ENCODE results near the gene OR10P1.
A peak's percentile ranks its signal among the peaks of the same experiment; 100 is the strongest.

Gene OR10P1

GRCh38 chr12:55651299-55651683 lies 14.6 kb downstream of the OR10P1 start:
- DNase-seq (ENCODE audit: low spot score) (no peak), FAIRE-seq (no peak)

GRCh38 chr12:55652352-55652751 lies 15.7 kb downstream of the OR10P1 start:
- FAIRE-seq (no peak), DNase-seq (ENCODE audit: low spot score) (no peak)

- DNase-seq (ENCODE audit: low spot score) (no peak), FAIRE-seq (no peak)
Observed at GRCh38 chr12:55653031-55653430, 16.3 kb downstream of the OR10P1 start.

GRCh38 chr12:55654511-55655214 lies 18.0 kb downstream of the OR10P1 start:
- FAIRE-seq (no peak), DNase-seq (ENCODE audit: low spot score) (no peak)

- FAIRE-seq (no peak), DNase-seq (ENCODE audit: low spot score) (no peak)
Observed at GRCh38 chr12:55657212-55657611, 20.5 kb downstream of the OR10P1 start.

GRCh38 chr12:55658212-55658611 lies 21.5 kb downstream of the OR10P1 start:
- no peak for DNase-seq (ENCODE audit: low spot score)
- no peak for FAIRE-seq

- DNase-seq (ENCODE audit: low spot score), result no peak
- no peak for FAIRE-seq
Observed at GRCh38 chr12:55658635-55659391, 22.1 kb downstream of the OR10P1 start.

- DNase-seq (ENCODE audit: low spot score), result no peak
Observed at GRCh38 chr12:55659486-55660385, 23.0 kb downstream of the OR10P1 start.

GRCh38 chr12:55663391-55663790 lies 26.7 kb downstream of the OR10P1 start:
- FAIRE-seq (no peak), DNase-seq (ENCODE audit: low spot score) (no peak)

More at GRCh38 chr12:55659486-55660385, 23.0 kb downstream of the OR10P1 start:
- no peak for FAIRE-seq

- FAIRE-seq, result no peak
Observed at GRCh38 chr12:55664826-55665225, 28.1 kb downstream of the OR10P1 start.

GRCh38 chr12:55666508-55666907 lies 29.8 kb downstream of the OR10P1 start:
- no peak for FAIRE-seq
- no peak for DNase-seq (ENCODE audit: low spot score)

More at GRCh38 chr12:55664826-55665225, 28.1 kb downstream of the OR10P1 start:
- no peak for DNase-seq (ENCODE audit: low spot score)

GRCh38 chr12:55670276-55670675 lies 33.6 kb downstream of the OR10P1 start:
- no peak for FAIRE-seq
- DNase-seq (ENCODE audit: low spot score), result no peak

- FAIRE-seq, result no peak
Observed at GRCh38 chr12:55671746-55672145, 35.1 kb downstream of the OR10P1 start.

GRCh38 chr12:55673638-55674037 lies 36.9 kb downstream of the OR10P1 start:
- no peak for FAIRE-seq
- DNase-seq (ENCODE audit: low spot score), result no peak

More at GRCh38 chr12:55671746-55672145, 35.1 kb downstream of the OR10P1 start:
- no peak for DNase-seq (ENCODE audit: low spot score)

- no peak for FAIRE-seq
- DNase-seq (ENCODE audit: low spot score), result no peak
Observed at GRCh38 chr12:55675666-55676065, 39.0 kb downstream of the OR10P1 start.

- DNase-seq (ENCODE audit: low spot score) (no peak), FAIRE-seq (no peak)
Observed at GRCh38 chr12:55676707-55677106, 40.0 kb downstream of the OR10P1 start.

- FAIRE-seq, result no peak
- no peak for DNase-seq (ENCODE audit: low spot score)
Observed at GRCh38 chr12:55679691-55680090, 43.0 kb downstream of the OR10P1 start.

GRCh38 chr12:55681142-55682077 lies 44.7 kb downstream of the OR10P1 start:
- FAIRE-seq (no peak), DNase-seq (ENCODE audit: low spot score) (peak; percentile 86)

- FAIRE-seq (no peak), DNase-seq (ENCODE audit: low spot score) (no peak)
Observed at GRCh38 chr12:55682087-55682796, 45.5 kb downstream of the OR10P1 start.

- no peak for FAIRE-seq
- no peak for DNase-seq (ENCODE audit: low spot score)
Observed at GRCh38 chr12:55683676-55684075, 47.0 kb downstream of the OR10P1 start.

All from urothelium cell line (cell line).